Liver (tissue), 2 donors: ENCODE data around the gene ARID3A.

Experiments
- YY1 ChIP-seq: IDR thresholded peaks from 2 replicates; pipeline ENCODE4 v1.6.1; 2016; ENCODE audit warnings: antibody characterized with exemption, mild to moderate bottlenecking
- TF ChIP-seq, protein P1 (sequence below): fragments of 150-350 bp; IDR thresholded peaks from 2 replicates; pipeline ENCODE4 v1.5.1; 2017; ENCODE audit warnings: improper control_type of control experiment, low read depth, low read length; ENCODE audit not compliant: missing input control
- TF ChIP-seq, protein P2 (sequence below): IDR thresholded peaks from 2 replicates; pipeline ENCODE4 v1.6.1; 2016; ENCODE audit warnings: antibody characterized with exemption, mild to moderate bottlenecking
- donor health status: healthy.

DNA sequence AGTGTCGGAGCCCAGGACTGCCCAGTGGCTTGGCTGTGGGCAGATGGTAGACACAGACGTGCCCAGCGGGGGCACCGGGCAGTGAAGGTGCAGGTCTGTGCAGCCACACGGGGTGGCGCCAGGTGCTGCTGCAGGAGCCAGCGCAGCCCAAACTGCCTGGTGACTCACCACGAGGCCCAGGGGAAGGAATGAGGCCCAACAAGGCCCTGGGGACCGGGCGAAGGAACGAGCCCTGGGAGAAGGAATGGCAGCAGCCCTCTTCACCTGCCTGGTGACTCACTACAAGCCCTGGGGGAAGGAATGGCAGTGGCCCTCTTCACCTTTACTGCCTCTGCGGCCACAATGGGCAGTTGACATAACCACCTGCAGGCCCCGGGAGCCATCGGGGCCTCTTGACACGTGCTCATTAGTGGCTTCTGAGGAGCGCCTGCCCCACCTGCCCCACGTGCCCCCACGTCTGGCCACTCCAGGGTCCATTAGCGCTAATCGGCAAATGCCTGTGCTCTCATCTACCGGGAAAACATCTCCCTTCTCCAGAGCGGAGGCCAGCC is 42.1 kb upstream of the ARID3A start:
- TF ChIP-seq, protein P1, sequence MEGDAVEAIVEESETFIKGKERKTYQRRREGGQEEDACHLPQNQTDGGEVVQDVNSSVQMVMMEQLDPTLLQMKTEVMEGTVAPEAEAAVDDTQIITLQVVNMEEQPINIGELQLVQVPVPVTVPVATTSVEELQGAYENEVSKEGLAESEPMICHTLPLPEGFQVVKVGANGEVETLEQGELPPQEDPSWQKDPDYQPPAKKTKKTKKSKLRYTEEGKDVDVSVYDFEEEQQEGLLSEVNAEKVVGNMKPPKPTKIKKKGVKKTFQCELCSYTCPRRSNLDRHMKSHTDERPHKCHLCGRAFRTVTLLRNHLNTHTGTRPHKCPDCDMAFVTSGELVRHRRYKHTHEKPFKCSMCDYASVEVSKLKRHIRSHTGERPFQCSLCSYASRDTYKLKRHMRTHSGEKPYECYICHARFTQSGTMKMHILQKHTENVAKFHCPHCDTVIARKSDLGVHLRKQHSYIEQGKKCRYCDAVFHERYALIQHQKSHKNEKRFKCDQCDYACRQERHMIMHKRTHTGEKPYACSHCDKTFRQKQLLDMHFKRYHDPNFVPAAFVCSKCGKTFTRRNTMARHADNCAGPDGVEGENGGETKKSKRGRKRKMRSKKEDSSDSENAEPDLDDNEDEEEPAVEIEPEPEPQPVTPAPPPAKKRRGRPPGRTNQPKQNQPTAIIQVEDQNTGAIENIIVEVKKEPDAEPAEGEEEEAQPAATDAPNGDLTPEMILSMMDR = no peak
- TF ChIP-seq YY1 = no peak
- TF ChIP-seq, protein P2, sequence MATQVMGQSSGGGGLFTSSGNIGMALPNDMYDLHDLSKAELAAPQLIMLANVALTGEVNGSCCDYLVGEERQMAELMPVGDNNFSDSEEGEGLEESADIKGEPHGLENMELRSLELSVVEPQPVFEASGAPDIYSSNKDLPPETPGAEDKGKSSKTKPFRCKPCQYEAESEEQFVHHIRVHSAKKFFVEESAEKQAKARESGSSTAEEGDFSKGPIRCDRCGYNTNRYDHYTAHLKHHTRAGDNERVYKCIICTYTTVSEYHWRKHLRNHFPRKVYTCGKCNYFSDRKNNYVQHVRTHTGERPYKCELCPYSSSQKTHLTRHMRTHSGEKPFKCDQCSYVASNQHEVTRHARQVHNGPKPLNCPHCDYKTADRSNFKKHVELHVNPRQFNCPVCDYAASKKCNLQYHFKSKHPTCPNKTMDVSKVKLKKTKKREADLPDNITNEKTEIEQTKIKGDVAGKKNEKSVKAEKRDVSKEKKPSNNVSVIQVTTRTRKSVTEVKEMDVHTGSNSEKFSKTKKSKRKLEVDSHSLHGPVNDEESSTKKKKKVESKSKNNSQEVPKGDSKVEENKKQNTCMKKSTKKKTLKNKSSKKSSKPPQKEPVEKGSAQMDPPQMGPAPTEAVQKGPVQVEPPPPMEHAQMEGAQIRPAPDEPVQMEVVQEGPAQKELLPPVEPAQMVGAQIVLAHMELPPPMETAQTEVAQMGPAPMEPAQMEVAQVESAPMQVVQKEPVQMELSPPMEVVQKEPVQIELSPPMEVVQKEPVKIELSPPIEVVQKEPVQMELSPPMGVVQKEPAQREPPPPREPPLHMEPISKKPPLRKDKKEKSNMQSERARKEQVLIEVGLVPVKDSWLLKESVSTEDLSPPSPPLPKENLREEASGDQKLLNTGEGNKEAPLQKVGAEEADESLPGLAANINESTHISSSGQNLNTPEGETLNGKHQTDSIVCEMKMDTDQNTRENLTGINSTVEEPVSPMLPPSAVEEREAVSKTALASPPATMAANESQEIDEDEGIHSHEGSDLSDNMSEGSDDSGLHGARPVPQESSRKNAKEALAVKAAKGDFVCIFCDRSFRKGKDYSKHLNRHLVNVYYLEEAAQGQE = no peak
